Fibroblast of skin of scalp (primary cell): ENCODE results near the gene SNRNP40.
"Not testable (repeated sequence)": the region's sequence is repeated elsewhere in the genome, so short reads cannot be mapped to it uniquely, and the experiment has no call there.

Source experiments
- DNase-seq: peaks from one replicate; pipeline ENCODE4 v3.0.0-alpha.2; 2013

Gene SNRNP40

DNA sequence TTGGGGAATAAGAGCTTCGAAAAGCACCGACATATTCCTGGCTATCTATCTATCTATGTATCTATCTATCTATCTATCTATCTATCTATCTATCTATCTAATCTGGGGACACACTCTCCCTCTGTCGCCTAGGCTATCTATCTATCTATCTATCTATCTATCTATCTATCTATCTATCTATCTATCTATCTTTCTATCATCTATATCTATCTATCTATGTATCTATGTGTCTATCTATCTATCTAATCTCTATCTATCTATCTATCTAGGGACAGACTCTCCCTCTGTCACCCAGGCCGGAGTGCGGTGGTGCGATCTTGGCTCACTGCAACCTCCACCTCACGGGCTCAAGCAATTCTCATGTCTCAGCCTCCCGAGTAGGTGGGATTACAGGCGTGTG, 14.2 kb downstream of the SNRNP40 start:
- not testable (repeated sequence) for DNase-seq

DNA sequence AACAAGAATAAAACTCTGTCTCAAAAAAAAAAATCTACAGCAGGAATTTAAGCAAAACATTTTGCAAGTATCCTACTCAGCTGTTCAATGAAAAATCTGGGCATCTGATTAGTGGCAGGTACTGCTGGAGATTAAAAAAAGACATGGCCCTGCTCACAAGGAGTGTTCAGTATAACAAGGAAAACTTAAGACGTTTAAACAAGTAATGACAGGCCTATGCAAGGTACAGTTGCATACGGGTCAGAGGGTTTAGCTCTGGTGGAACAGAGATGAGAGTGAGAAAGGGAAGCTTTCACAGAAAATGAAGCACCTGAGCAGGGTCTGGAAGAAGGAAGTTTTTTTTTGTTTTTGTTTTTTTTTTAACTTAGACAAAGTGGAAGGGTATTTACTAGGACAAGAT, 23.0 kb downstream of the SNRNP40 start:
- DNase-seq = no peak

DNA sequence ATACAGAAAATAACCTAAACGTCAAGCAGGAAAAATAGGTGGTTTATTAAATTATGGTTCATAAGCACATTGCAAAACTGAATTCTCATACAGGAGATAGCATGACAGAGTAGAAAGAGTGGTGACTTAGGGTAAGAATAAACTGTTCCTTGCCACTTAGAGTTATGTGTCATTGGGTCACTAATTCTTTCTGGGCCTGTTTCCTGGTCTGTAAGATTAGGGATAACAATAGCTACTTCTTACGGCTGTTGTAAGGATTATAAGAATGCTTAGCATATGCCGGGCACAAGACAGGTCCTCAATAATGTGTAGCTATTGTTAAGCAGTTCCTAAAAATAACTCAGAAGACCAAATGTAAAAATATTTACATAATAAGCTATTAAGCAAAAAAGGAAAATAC, 24.2 kb downstream of the SNRNP40 start:
- DNase-seq = no peak

DNA sequence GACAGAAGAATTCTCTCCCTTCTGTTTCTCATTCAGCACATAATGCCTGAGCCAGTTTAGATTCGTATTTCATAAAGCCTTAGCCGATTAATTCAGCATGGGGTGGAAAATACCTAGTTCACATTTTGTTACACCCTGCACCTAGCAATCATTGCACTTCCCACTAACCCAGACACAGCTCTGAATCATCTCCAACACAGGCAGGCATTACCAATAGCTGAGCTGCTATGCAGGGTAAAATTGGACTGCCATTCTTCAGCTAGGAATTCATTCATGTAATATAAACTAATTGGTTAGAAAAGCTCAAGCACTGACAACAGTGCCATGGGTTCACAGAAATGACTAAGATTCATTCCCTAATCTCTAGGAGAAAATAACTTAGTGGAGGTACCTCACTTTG, 30.0 kb downstream of the SNRNP40 start:
- no peak for DNase-seq

- no peak for DNase-seq
Observed at GRCh38 chr1:31264790-31265386, 31.7 kb downstream of the SNRNP40 start.

- no peak for DNase-seq
Observed at GRCh38 chr1:31263408-31263807, 33.2 kb downstream of the SNRNP40 start.

DNA sequence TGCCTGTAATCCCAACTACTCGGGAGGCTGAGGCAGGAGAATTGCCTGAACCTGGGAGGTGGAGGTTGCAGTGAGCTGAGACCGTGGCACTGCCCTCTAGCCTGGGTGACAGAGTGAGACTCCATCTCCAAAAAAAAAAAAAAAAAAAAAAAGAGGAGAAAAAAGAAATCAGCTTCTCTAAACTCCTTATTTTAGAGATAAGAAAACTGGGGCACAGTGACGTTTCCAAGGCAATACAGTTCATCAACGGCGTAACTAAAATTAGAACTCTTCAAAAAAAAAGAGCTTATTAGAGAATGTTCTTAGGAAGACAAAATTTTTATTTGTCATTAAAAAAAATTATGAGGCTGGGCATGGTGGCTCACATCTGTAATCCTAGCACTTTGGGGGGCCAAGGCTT, 34.2 kb downstream of the SNRNP40 start:
- not testable (repeated sequence) for DNase-seq

GRCh38 chr1:31261916-31262315, 34.7 kb downstream of the SNRNP40 start:
- no peak for DNase-seq

GRCh38 chr1:31259746-31260145, 36.8 kb downstream of the SNRNP40 start:
- no peak for DNase-seq

- no peak for DNase-seq
Observed at GRCh38 chr1:31258581-31258980, 38.0 kb downstream of the SNRNP40 start.

GRCh38 chr1:31257213-31257612, 39.4 kb downstream of the SNRNP40 start:
- no peak for DNase-seq

- no peak for DNase-seq
Observed at GRCh38 chr1:31249854-31250253, 46.7 kb downstream of the SNRNP40 start.

DNA sequence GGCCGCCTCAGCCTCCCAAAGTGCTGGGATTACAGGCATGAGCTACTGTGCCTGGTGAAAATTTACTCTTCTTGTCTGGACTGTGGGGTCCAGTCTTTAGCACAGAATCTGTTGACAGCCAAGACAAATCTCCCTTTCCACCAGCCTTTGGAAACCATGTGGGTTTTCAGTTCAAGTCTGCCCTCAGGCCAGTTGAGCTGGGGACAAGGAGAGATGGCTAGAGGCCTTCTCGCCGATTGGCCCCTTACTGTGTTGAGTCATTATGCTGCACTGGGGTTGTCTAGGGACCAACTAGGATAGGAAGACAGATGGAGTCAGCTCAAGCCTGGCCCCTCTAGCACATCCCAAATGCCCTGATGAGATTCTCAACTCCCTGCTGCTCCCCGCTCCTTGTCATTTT, 48.3 kb downstream of the SNRNP40 start:
- no peak for DNase-seq

GRCh38 chr1:31244326-31244725, 52.3 kb downstream of the SNRNP40 start:
- no peak for DNase-seq

- peak; percentile 8 for DNase-seq
Observed at GRCh38 chr1:31243501-31244286, 52.9 kb downstream of the SNRNP40 start.

- no peak for DNase-seq
Observed at GRCh38 chr1:31241321-31241720, 55.3 kb downstream of the SNRNP40 start.

DNA sequence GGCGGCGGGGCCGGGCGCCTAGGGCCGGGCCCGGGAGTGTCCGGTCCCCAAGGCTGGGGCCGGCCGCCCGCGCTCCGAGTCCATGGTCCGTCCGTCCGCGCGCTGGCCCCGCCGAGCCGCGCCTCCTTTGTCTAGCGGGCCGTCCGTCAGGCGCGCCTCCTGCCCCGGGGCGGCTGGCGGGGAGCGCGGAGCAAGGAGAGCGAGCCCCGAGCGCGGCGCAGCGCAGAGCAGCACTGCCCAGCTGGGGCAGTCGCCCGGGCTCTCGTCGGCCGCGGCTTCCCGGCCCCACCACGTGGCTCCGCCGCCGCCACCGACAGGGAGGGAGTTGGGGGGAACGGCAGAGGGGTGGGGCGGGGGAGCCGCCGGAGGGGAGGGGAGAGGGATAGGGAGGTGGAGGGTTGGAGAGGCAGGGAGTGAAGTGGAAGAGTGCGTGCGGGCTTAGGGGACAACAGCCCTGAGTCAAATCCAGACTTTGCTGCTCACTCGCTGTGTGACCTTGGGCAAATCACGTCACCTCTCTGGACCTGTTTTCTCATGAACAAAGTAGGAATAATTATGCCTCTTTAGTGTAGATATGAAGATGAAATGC, 56.8 kb downstream of the SNRNP40 start, which contains the start of gene NKAIN1:
NKAIN1 (minus strand) TSS at position 235 of the 589 bp plus-strand sequence. CDS start 340 bp downstream, outside the sequence.
- DNase-seq = peak; percentile 22

GRCh38 chr1:31238986-31239613, 57.5 kb downstream of the SNRNP40 start:
- no peak for DNase-seq

DNA sequence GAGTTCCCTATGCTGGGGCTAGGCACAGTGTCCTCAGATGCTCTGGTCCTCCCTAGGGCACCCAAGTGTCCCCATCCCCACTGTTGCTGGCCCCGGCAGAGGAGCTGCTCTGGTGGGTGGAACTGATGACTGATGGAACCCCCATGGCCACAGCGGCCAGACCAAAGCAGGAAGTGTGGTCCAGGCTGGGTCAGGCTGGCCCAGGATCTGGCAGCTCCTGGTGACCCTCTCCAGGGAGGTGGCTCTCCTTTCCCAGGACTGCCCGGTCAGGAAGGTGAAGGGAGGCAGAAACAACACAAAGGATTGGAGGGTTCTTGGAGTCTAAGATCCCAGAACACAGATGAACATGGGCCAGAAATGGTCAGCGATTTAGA, 58.0 kb downstream of the SNRNP40 start:
- no peak for DNase-seq

DNA sequence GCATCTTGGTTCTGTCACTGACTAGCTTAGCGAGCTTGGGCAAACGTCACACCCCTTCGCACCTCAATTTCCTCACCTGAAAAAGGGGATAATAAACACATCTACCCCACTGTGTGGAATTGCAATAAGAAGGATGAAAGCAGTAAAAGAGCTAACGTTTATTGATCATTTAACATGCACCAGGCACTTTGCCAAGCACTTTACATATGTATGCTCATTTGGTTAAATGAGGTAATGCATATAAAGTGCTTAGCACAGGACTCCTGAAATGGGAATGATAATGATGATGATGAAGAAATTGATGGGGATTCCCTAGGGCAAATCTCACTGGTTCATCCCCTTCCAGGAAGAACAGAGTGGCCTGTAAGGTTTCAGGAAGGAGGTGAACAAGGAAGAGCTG, 61.7 kb downstream of the SNRNP40 start:
- DNase-seq = no peak

DNA sequence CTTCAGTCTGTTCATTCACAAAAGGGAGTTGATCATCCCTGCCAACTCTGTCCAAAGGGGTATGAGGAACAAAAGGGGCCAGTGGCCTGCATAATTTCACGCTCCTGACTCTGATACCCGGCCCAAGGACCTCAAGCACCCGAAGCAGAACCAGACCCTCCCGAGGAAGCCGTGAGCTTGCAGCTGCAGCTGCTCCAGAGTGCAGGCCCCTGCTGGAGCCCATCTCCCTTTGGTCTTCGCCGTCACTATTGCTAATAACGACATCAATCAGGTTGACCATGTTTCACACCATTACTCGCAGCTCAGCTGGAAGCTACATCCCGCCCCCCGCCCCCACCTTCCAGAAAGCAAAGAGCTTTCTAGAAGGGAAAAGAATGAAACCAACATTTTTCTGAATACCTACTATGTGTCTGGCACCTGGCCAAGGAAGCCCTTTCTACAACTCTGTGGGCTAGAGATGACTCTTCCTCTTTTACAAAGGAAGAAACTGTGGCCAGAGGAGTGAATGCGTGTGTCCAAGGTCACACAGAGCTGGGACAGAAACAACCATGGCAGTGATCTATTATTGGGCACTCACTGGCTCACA, 62.4 kb downstream of the SNRNP40 start:
- no peak for DNase-seq

GRCh38 chr1:31232689-31233088, 63.9 kb downstream of the SNRNP40 start:
- DNase-seq = no peak

DNA sequence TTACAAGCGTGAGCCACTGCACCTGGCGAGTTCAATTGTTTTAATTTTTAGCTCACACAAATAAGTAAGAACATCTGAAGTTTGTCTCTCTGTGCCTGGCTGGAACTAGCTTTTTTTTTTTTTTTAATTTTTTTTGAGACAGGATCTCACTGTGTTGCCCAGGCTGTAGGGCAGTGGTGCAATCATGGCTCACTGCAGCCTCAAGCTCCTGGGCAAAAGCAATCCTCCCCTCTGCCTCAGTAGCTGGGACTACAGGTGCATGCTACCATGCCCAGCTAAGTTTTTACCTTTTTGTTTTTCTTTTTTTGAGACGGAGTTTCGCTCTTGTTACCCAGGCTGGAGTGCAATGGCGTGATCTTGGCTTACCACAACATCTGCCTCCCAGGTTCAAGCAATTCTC, 64.8 kb downstream of the SNRNP40 start:
- no peak for DNase-seq
